HG03045 (cell line): ENCODE measurements around the gene PSD2.

Source experiments
- ATAC-seq: cut with Tn5 transposase; IDR thresholded peaks from one replicate; pipeline ENCODE4 v1.9.1; 2021; ENCODE audit warnings: mild to moderate bottlenecking, moderate library complexity; ENCODE audit not compliant: unreplicated experiment

The PSD2 gene

DNA sequence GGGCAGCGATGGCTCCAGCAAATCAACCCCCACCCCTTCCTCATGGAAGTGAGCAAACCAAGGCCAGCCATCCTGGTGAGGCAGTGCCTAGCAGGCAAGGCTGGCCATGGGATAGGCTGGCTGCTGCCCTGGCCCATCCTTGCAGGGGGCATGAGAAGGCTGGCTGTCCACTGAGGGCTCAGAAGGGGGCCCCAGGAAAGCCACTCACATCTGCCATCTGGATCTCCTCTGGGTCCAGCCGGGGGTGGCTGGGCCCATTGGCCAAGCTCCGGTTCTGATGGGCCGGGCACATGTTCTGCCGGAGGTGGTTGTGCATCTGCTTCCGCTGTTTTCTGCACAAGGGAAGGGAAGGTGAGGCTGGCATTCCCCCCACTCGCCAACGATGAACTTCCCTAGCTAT, 57.1 kb downstream of the PSD2 start:
- ATAC-seq: no peak

DNA sequence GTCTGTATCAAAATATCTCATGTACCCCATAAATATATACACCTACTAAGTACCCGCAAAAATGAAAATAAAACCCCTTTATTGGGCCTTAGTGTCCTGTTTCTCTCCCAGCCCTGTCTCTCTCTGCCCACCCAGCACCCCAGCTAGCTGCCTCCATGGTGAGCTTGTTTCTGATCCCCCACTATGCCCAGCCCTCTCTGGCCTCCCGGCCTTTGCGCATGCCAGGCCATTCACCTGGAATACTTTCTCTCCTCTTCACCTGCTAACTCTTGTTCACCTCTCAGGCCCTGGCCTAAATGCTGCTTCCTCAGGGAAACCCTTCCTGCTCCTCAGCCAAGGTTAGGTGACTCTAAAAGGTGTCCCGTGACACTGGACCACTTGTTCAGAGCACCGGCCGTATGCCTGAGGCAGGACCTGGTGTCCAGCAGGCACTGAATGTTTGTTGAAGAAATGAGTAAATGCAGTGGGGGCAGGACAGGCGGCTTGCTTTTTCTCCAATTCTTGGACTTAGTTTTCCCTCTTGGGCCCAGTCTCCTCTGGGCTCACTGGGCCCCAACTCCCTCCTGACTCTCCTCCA, 58.5 kb downstream of the PSD2 start:
- ATAC-seq: no peak

DNA sequence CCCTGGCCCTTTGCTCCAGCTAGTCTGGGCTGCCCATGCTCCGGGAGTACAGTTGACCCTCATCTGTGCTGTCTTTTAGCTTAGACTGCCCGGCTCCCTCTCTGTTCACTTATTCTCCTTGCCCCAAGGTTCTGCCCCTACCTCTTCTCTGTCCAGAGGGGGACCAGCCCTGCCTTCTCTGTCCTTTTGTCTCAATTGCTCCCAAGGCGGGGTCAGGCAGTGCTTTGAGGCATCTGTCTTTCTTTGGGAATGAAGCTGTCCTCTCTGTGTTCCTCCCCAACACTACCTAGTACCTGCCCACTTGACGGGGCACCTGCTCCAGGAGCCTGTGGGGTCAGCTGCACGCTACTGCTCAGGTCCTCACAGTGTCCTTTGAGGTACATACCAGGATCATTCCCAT, 59.3 kb downstream of the PSD2 start:
- ATAC-seq: no peak

DNA sequence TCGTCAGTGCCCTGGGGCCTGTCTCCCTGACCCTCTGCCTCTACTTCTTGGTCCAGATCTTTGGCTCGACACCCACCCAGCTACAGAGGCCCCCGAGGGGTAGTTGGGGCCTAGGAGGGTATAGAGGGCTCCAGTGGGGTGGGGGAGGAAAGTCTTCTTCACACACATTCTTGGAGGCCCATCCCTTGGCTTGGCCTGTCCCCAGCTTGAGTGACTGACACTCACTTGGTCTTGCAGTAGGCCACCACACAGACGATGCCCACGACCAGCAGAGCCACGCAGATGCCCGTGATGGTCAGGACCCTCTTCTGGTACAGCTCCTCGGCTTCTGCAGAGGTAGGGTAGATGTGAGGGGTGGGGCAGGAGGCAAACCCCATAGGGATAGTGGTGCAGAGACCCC, 59.8 kb downstream of the PSD2 start:
- no peak for ATAC-seq

DNA sequence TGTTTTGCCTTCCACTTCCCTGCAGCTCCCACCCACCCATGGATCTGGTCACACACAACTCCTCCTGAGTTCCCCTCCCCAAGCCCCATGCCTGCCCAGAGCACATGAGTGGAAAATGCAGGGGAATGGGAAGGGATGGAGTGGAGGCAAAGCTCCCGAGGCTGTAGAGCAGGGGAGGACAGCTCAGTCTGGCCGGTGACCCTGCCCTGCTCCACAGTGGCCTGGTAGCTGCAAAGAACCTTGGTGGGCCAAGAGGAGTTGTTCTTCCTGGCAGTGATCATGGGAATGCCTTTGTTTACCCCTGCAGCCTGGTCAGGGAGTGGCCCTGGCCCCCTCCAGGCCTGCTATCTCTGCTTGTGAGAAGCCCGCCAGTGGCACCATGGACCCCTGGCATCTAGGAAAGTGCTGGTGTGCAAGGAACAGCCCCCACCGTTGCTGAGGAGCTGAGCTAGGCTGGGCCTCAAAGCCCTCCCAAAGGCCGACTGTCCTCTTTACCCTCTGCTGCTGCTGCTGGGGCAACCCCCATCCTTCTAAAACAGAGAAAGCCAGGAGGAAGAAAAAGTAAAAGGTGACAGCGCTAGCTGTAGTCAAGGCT, 60.4 kb downstream of the PSD2 start:
- ATAC-seq: no peak

DNA sequence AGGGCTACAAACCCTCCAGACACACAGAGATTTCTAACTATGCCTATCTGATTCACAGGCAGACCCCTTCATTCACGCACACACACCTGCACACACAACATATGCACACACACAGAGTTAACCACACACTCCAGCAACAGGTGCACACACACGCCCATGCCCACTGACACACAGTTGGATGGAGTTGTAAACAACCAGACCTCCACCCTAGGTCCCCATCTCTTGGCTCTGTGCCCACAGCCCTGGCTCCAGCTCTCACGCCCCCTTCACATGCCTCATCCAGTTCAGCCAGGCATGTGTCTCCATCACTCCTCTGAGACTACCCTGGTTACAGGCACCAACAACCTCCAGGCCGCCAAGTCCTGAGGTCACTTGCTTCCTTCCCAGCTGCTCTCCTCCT, 61.1 kb downstream of the PSD2 start:
- ATAC-seq: no peak

DNA sequence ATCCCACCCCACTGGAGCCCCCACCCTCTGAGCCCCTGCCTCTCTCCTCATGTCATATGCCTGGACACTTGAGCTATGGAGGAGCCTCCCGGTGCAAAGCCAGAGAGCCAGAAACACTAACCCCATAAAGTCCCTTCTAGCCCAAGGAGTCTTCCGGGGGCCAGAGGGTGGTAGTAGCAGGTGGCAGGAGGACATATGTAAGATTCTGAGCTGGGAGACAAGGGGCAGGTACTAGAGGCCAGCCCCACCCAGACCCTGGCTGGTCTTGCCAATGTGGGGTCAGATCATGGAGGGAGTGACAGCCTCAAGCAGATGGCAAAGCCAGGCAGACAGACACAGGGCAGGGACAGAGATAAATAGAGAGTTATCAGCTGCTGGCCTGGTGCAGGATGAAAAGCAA, 63.4 kb downstream of the PSD2 start:
- no peak for ATAC-seq

DNA sequence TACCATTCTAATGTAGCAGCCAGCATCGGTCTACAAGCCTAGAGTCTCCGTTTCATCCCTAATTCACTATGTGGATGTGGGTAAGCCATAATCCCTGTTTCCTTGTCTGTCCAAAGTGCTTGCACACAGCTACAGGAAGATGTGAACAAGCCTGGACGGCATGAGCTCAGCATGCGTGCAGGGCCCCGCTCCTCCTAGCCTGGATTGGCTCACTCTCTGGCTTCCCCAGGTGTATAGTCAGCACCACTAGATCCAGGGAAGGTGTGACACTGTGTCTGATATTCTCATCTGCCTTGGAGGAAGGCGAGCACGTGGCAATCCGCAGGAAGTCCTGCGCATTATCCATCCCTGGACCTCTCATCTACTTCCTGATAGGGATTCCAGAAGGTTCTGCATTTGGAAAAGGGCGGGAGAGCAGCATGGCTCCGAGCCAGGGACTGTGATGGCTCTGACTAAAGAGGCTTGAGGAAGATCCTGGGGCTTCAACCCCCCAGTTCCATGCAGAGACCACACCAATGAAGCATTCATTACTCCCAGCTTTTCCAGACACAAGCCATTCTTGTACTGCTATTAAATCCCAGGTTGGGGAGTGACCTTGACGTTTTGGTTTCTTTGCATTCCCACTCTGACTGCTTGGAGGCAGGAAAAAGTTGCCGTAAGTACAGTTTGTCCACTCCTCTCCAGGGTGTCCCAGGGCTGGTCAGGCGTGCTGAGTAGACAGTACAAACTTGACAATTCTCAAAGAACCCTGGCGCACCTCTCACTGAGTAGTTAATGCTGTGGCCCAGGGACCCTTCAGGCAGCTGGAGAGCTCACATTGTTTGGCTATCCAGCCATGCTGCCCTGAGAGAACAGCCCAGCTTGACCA, 65.6 kb downstream of the PSD2 start:
- ATAC-seq: no peak

DNA sequence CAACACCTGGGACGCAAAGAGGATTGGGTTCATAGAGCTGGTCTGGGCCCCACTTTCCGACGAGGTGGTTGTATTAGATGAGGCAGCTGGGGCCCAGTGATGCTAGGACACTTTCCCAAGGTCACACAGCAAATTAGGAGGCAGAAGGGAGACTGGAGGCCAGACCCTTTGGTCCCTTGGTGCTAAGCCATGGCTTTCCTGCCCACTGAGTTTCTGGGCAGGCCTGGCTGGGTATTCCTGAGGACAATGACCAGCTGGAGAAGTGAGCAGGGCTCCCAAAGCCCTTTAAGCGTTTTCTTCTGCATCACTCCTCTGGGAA, 66.2 kb downstream of the PSD2 start:
- no peak for ATAC-seq

DNA sequence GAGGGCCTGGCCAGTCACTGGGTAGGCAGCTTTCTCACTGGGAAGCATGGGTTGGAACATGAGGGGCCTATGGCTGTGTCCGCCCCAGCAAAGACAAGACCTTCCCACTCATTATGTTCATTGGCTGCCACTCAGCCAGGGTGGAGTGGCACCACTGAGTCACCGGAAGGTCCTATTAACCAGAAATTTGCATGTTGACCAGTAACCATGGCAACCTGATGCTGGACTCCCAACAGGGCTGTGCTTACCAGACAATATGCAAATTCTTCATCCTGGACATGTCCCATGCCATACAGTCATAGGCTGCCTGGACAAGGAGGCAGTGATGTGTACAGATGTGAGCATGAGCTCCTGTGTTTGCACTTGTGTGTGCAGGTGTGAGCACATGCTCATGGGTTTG, 66.7 kb downstream of the PSD2 start:
- ATAC-seq: no peak

DNA sequence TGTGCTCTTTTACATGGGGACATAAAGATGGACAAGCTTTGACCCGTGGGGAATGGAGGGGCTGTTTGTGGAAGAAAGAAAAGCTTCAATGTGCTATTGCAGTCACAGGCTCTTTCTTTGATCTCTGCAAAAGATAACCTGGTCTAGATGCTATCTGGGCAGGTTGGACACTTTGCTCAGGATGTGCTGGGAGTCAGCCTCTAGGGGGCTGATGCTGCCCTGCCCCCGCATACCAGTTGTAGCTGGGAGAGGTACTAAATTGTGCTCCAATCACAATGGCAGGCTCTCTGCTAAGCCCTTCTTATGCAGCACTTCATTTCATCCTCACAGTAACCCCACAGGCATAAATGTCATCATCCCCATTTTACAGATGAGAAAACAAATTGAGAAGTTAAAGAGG, 67.2 kb downstream of the PSD2 start:
- no peak for ATAC-seq

DNA sequence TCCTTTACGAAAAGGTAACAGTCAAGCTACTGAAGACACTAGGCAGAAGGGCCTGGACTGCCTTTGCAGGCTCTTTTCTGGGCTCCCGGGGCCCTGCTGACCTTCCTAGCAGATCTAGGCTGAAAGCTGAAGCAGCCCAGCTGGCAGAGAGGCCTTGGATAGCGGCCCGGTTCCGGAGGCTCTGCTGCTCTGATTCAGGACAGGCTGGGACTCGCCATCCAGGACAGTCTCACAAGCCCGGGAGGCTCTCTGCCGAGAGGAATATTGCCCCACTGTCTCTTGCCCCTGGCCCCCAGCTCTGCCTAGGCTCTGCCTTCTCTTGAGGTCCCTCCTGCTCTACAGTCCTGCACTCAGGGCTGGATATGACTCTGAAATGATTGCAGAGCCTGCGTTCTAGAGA, 67.8 kb downstream of the PSD2 start:
- no peak for ATAC-seq

DNA sequence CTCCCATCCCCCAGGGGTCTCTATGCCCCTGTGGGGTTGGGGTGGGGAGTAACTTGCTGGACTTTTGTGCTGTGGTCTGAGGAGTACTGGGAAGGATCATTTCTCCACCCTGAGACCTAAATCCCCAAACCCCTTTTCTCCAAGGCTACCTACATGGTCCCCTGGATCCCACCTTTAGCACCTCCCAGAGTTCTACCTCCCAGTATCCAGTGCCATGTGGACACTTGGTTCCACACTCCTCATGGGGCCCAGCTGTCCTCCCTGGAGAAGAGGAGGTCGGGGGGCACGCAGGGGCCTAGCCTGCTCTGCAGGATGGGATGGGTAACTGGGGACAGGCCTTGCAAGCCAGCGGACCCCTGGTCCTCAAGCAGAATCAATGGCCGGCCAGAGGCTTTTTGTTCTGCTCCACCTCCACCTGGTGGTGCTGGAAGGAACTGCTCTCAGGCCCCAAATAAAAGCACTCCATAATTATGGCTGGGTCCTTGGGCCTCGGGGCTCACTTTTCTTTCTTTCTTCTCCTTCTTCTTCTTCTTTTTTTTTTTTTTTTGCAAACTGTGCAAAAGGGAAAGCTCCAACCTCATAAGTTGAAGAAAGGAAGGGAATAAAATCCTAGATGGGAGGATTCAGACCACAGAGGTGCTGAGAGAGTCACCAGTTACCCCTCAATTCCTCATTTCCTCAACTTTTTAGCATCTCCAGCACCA, 68.4 kb downstream of the PSD2 start:
- ATAC-seq: no peak

DNA sequence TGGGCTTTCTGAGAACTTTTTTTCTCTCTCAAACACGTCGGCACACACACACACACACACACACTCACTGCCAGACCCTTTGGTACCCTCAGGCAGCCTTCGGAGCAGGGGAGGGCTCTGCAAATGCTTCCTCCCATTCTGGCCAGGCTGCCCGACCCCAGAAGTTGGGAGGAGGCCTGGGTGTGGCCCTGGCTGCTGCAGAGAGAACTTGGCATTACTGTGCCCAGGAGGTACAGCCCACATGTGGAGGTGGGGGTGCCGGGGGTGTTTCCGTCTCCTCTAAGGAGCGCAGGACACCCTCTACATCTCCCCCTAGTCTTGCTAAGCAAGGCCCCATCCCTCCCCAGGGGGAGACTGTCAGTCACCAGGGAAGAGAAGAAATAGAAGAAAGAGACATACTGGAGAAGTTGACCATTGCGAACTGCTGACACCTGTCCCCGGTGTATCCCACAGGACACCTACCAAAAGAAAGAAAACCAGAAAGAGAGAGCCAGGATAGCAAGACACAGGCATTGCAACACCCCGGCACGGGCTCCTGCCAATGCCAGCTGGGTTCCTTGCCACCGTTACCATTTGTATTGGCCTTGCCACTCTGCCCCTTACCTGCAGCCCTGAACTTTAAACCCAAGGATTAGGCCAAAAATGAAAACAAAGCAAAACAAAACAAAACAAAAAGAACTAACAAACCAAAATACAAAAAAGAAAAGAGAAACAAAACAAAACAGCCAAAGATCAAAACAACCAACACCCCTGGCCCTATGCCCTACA, 69.3 kb downstream of the PSD2 start:
- ATAC-seq: no peak

DNA sequence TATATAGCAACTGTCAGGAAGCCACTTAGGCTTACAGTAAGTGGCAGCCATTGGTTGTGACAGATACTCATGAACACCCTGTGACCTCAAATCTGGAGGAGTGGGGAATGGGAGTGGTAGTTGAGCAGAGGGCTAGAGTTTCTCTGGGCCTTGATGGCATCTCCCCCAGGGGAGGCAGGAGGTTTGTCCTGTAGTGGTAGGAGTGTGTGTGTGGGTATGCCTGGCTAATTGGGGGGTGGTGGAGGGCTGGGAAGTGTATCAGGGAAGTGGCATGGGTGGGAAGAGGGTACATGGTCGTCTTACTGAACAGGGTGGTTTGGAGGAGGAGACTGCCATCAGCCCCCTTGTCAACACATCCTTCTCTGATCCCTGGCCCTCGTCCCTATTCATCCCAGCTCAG, 71.5 kb downstream of the PSD2 start:
- ATAC-seq: no peak

DNA sequence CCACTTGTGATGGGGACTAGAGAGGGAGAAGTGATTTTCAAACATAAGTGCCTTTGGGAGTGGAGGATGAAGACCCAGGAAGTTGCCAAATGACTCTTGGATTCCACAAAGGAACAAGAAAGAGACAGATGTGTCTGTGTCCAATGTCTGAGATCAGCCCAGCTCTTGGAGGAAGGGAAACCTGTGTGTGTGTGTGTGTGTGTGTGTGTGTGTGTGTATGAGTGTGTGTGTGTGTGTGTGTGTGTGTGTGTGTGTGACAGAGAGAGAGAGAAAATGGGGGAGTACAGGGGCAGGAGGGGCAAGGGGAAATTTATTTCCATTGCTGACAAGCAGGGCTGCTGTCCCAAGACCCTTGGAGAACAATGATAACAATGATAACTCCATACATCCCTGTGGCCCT, 72.0 kb downstream of the PSD2 start:
- no peak for ATAC-seq

DNA sequence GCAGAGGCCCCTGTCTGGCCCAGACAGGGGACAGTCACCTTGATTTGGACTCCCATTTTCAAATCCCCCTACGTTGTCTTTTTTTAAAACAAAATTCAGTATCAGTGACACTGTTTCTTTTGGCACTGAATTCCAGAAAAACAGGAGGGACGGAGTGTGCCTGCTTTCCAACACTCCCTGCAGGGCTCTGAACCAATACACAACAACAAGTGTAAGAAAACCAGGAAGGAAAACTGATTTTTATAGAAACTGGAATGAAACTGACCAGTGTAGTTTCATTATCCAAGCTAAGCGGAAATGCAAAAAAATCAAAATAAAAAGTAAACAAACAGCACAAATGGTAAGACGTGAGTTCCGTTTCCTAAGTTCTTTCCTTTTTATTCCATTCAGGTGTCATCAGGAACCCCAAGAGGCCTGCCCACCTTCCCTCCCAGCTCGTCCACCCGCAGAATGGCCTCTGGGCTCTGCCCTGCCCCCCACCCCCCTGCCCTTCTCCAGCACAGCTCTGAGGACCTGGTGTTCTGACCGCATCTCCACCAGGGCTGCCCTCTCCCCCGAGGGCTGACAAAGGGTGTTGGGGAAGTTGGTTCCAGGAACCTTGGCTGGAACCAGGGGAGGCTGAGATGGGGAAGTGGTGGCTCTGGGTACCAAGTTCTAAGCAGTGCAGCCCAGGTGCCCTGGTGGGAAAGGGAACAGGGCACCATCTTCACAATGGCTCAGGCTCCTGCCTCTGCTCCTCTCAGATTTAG, 73.6 kb downstream of the PSD2 start:
- ATAC-seq: no peak

DNA sequence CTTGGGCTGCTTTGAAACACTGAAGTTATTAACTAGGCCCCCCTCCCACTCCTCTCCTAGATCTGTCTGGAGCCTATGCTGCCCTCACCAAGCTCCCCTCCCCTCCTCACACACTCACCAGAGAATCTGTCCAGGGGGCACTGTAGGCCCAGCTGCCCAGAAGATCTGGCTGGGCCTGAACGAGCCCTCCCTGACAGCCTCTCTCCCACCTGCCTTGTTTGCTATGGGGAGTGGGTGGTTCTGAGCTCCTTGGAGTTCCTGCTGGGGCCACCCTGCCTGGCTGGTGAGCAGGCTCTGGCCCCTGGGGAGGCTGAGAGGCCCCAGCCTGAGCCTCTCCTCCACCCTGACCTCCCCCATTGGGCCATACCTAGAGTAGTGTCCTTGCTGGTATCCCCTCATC, 75.1 kb downstream of the PSD2 start:
- no peak for ATAC-seq

DNA sequence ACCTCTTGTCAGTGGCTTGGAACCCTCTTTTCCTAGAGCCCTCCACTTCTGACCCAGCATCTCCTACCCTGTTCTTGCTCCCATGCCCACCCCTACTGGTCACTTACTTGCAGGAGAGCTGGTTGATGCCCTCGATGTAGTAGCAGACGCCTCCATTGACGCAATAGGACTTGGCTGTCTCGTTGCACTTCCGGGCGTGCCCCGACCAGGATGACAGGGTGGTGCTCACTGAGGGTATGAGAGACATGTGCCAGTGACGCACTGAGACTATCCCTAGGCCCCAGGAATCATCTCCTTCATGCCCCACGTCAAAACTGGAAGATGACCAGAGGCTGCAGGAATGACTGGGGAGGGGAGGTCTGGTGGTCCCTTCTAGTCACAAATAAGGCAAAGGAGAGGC, 76.0 kb downstream of the PSD2 start:
- ATAC-seq: no peak

DNA sequence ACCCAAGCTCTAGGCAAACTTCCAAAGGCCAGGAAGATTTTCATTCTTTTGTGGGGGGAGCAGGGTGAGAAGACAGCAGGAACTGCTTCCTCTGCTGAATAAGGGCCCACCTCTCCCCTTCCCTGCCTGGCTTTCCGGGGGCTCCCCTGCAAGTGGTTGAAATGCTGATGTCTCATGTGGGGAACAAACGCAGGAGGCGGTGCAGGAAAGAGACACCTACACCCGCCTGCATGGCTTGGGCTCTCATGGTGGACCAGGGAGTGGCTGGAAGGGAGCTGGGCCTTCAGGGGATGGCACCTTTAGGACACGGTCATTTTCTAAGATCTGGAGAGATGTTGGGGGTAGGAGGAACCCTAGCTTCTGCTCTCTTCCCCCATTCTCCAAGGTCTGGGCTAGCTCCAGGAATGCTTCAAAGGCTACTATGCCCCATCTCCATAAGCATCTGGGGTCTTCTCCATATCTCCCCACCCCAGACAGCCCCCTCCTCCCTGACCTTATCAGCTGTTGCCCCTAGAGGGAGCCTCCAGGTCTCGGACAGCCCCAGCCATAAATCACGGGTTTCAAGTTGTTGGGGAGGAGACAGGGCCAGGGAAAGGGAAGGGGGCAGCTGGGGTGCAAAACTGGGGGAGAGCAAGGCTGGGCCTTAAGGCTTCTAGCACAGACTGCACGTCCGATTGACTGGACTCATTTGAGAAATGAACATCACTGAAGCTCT, 76.6 kb downstream of the PSD2 start:
- ATAC-seq: no peak
